ENCODE results near the gene UBE2G1. TPM values are rescaled to one million over a fixed set of nuclear protein-coding genes. Genes with fewer than 3 reads are reported as not detected.

UBE2G1 gene
- total and polyA plus RNA-seq, 2 of the 13 experiments (the other 11 are each of a cell fraction or from before 2014, with no cell fraction given): 27.9 to 42.6 TPM

GRCh38 chr17:4310354-4311060 lies 56.0 kb downstream of the UBE2G1 start (continued):
- TF ChIP-seq RNF219 (CRISPR knock-in tag; IDR thresholded peaks at IDR 0.05) (no peak), FOXM1 (CRISPR knock-in tag; IDR thresholded peaks at IDR 0.05) (no peak), NRL (CRISPR knock-in tag; IDR thresholded peaks at IDR 0.05; ENCODE audit: borderline replicate concordance) (no peak), SMAD9 (CRISPR knock-in tag; IDR thresholded peaks at IDR 0.05) (no peak), GABPB1 (CRISPR knock-in tag; IDR thresholded peaks at IDR 0.05) (no peak), FOXC1 (CRISPR knock-in tag; IDR thresholded peaks at IDR 0.05; ENCODE audit: borderline replicate concordance) (no peak), SOX6 (IDR thresholded peaks at IDR 0.05) (no peak), SOX6 (CRISPR knock-in tag; IDR thresholded peaks at IDR 0.05) (peak; percentile 100), KAT8 (CRISPR knock-in tag; IDR thresholded peaks at IDR 0.05) (no peak), ERF (CRISPR knock-in tag; IDR thresholded peaks at IDR 0.05) (no peak), ZNF720 (CRISPR knock-in tag; IDR thresholded peaks at IDR 0.05) (no peak), ZNF740 (CRISPR knock-in tag; IDR thresholded peaks at IDR 0.05) (no peak), FOXA3 (CRISPR knock-in tag; IDR thresholded peaks at IDR 0.05) (peak; percentile 44; the same call in 1 of the 2 replicates), PHF21A (CRISPR knock-in tag; IDR thresholded peaks at IDR 0.05) (peak; percentile 70; the same call in 1 of the 2 replicates), ZNF275 (CRISPR knock-in tag; IDR thresholded peaks at IDR 0.05; ENCODE audit: borderline replicate concordance) (no peak), PRDM10 (CRISPR knock-in tag; IDR thresholded peaks at IDR 0.05; ENCODE audit: low read depth) (no peak), DBP (CRISPR knock-in tag; IDR thresholded peaks at IDR 0.05; ENCODE audit: not compliant biosample characterization) (no peak), KLF6 (CRISPR knock-in tag; IDR thresholded peaks at IDR 0.05) (no peak), ZNF605 (CRISPR knock-in tag; IDR thresholded peaks at IDR 0.05) (no peak), ZNF460 (CRISPR knock-in tag; IDR thresholded peaks at IDR 0.05; ENCODE audit: borderline replicate concordance) (no peak), TEAD3 (CRISPR knock-in tag; optimal IDR thresholded peaks at IDR 0.05; ENCODE audit: borderline replicate concordance) (peak; percentile 27)

All from HepG2 (cell line).